Fibroblast of mammary gland (primary cell): ENCODE results near the gene APOO.

Experiments
- DNase-seq: peaks from one replicate; pipeline ENCODE4 v3.0.0-alpha.2; 2010; ENCODE audit warnings: low read depth
- H3K4me3 ChIP-seq: 2 replicates; pipeline ENCODE4 v1.5.1; 2011; ENCODE audit warnings: low read depth, mild to moderate bottlenecking, low read length, moderate library complexity; ENCODE audit not compliant: control insufficient read depth
- TF ChIP-seq, protein P1 (sequence below): conservative IDR thresholded peaks from 2 replicates; pipeline ENCODE4 v1.5.1; 2011; ENCODE audit warnings: low read depth, low read length, inconsistent platforms; ENCODE audit not compliant: control insufficient read depth, insufficient read depth

APOO gene

DNA sequence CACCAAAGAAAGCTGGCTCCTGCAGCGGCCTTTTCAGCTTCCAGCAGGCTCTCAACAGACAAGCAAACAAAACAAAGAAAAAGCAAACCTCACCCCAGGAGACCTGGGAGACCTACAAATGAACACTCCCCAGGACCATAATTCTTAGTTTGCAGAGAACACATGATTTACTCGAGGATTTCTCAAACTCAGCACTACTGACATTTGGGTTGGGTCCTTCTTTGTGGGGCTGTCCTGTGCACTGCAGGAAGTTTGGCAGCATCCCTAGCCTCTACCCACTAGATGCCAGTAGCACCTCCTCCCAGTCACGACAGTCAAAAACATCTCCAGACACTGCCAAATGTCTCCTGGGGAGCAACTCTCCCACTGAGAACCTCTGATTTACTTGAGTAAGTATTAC, 21.9 kb downstream of the APOO start:
- H3K4me3 ChIP-seq, result no peak overlapping the region
- no peak for DNase-seq
- TF ChIP-seq, protein P1, sequence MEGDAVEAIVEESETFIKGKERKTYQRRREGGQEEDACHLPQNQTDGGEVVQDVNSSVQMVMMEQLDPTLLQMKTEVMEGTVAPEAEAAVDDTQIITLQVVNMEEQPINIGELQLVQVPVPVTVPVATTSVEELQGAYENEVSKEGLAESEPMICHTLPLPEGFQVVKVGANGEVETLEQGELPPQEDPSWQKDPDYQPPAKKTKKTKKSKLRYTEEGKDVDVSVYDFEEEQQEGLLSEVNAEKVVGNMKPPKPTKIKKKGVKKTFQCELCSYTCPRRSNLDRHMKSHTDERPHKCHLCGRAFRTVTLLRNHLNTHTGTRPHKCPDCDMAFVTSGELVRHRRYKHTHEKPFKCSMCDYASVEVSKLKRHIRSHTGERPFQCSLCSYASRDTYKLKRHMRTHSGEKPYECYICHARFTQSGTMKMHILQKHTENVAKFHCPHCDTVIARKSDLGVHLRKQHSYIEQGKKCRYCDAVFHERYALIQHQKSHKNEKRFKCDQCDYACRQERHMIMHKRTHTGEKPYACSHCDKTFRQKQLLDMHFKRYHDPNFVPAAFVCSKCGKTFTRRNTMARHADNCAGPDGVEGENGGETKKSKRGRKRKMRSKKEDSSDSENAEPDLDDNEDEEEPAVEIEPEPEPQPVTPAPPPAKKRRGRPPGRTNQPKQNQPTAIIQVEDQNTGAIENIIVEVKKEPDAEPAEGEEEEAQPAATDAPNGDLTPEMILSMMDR, result no peak

GRCh38 chrX:23884427-23885024, 23.2 kb downstream of the APOO start:
- DNase-seq, result peak; percentile 77
- H3K4me3 ChIP-seq, result no peak overlapping the region
- TF ChIP-seq, protein P1, result no peak

GRCh38 chrX:23883737-23884354, 23.9 kb downstream of the APOO start:
- TF ChIP-seq, protein P1, result no peak
- H3K4me3 ChIP-seq, result no peak overlapping the region
- DNase-seq, result peak; percentile 90

DNA sequence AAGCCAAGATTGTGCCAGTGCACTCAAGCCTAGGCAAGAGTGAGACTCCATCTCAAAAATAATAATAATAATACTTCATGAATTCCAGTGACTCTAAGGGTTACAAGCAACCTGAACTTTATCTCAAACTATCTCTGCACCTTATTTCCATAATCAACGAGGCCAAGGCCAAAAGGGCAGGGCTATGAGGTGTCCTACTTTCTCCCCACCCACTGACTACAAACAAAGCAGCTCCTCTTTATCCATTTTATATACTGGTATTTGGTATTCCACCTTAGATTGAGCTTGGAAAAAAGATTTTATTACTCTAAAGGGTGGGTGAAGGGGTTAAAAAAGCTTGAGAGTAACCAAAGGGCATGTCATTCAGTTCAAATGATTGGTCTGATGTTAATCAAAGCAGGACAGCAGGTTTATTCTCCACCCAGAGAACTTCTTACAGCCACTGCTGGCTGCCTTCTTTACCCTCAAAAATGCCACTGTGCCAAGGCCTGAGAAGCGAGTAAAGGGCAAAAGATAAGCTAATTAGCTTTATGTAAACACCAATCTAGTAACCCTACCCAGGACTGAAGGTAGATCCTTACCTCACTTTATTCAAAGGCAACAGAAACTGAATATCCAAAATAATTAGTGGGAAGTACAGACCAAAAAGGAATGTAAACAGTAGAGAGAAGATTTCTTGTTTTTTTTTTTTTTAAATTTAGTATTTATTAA, 28.2 kb downstream of the APOO start:
- H3K4me3 ChIP-seq, result no peak overlapping the region
- TF ChIP-seq, protein P1, result no peak
- no peak for DNase-seq

GRCh38 chrX:23871905-23872546, 35.7 kb downstream of the APOO start:
- TF ChIP-seq, protein P1, result no peak
- no peak overlapping the region for H3K4me3 ChIP-seq
- DNase-seq, result no peak

DNA sequence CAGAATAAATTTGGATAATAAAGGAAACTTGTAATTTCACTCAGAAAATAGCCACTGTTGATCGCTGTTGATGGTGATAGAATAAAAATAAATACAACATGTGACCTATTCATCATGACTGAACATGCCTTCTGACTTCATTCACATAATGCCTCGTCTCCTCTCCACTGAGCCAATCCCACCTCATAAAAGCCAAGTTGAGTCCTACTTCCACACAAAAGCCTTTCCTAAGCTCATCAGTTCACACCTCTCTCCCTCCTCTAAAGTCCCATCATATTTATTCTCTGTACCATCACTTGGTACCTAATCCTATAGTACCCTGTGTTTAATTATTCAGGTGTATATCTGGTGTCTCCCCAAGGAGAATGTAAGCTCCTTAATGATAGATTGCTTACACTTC, 37.7 kb downstream of the APOO start:
- no peak overlapping the region for H3K4me3 ChIP-seq
- TF ChIP-seq, protein P1, result no peak
- no peak for DNase-seq
